CD4-positive, alpha-beta T cell treated with Interleukin-4 for 1 hour (primary cell): ENCODE data around the gene STUM.
A peak's percentile ranks its signal among the peaks of the same experiment; 100 is the strongest.

Experiments used
- DNase-seq, 2 donors: peaks; one replicate each; pipeline ENCODE4 v3.0.0-alpha.2; 2020 to 2022

STUM gene

GRCh38 chr1:226534098-226534497, 14.5 kb upstream of the STUM start:
- no peak for DNase-seq

- DNase-seq, result no peak
Measured at GRCh38 chr1:226534645-226535044, 13.9 kb upstream of the STUM start.

GRCh38 chr1:226535666-226536065, 12.9 kb upstream of the STUM start:
- DNase-seq, result no peak

- DNase-seq, result no peak
Measured at GRCh38 chr1:226541231-226541630, 7.3 kb upstream of the STUM start.

- DNase-seq, result no peak
Measured at GRCh38 chr1:226541631-226542622, 6.6 kb upstream of the STUM start.

- DNase-seq, result no peak
Measured at GRCh38 chr1:226542623-226543103, 5.9 kb upstream of the STUM start.

GRCh38 chr1:226545836-226546596, 2.5 kb upstream of the STUM start:
- no peak for DNase-seq

- DNase-seq, result no peak
Measured at GRCh38 chr1:226546926-226547325, 1.6 kb upstream of the STUM start.

GRCh38 chr1:226547754-226548191, 791 bp upstream of the STUM start:
- peak; percentile 66 to 68 for DNase-seq

- peak in 1 of 2 donors; percentile 6 for DNase-seq
Measured at GRCh38 chr1:226549094-226549936, 751 bp downstream of the STUM start.

- peak in 1 of 2 donors; percentile 8 for DNase-seq
Measured at GRCh38 chr1:226549937-226550671, 1.5 kb downstream of the STUM start.

GRCh38 chr1:226550672-226551041, 2.1 kb downstream of the STUM start:
- no peak for DNase-seq

GRCh38 chr1:226551299-226551698, 2.7 kb downstream of the STUM start:
- DNase-seq, result no peak

GRCh38 chr1:226552061-226552460, 3.5 kb downstream of the STUM start:
- no peak for DNase-seq

- no peak for DNase-seq
Measured at GRCh38 chr1:226553266-226553923, 4.8 kb downstream of the STUM start.

- DNase-seq, result no peak
Measured at GRCh38 chr1:226553924-226554282, 5.3 kb downstream of the STUM start.

GRCh38 chr1:226555092-226555491, 6.5 kb downstream of the STUM start:
- no peak for DNase-seq

- no peak for DNase-seq
Measured at GRCh38 chr1:226557424-226557823, 8.9 kb downstream of the STUM start.

GRCh38 chr1:226558036-226558650, 9.6 kb downstream of the STUM start:
- no peak for DNase-seq

GRCh38 chr1:226560243-226560642, 11.7 kb downstream of the STUM start:
- no peak for DNase-seq

GRCh38 chr1:226562989-226563388, 14.4 kb downstream of the STUM start:
- no peak for DNase-seq
